Colonic mucosa (tissue), 4 donors: ENCODE results near the gene CTXND1. TPM values are rescaled to one million over a fixed set of nuclear protein-coding genes. Genes with fewer than 3 reads are reported as not detected.

Experiments used
- DNase-seq: peaks from one replicate; pipeline ENCODE4 v3.0.0-alpha.2; 2020
- H3K27ac ChIP-seq: fragments of 200-600 bp; one replicate; pipeline ENCODE4 v1.8.0; 2021
- H3K27me3 ChIP-seq: fragments of 200-600 bp; one replicate; pipeline ENCODE4 v1.8.0; 2021
- H3K36me3 ChIP-seq: fragments of 200-600 bp; one replicate; pipeline ENCODE4 v1.8.0; 2021
- H3K4me1 ChIP-seq: fragments of 200-600 bp; one replicate; pipeline ENCODE4 v1.8.0; 2021; ENCODE audit warnings: mild to moderate bottlenecking
- H3K4me3 ChIP-seq: fragments of 200-600 bp; one replicate; pipeline ENCODE4 v1.8.0; 2021
- H3K9ac ChIP-seq, 2 donors: one replicate each; pipeline ENCODE4 v1.7.0; 2013; ENCODE audit warnings: control low read depth in 2 of 2, low read depth in 2 of 2, low read length in 2 of 2
- H3K9me3 ChIP-seq: fragments of 200-600 bp; one replicate; pipeline ENCODE4 v1.8.0; 2021
- CTCF ChIP-seq: fragments of 200-600 bp; IDR thresholded peaks from one replicate; pipeline ENCODE4 v1.8.0; 2022; ENCODE audit warnings: antibody characterized with exemption, mild to moderate bottlenecking
- intact Hi-C: fragments of 100-400 bp; cut with DNase I; formaldehyde crosslinking; loops from one replicate; pipeline ENCODE4 v1.14.1; 2022
- total RNA-seq, 2 donors: library from RNA; stranded (reverse); fragmentation: NEBNext Ultra II Directional in 1 of 2; extraction: Animal tissue kit (Norgen Biotek cat#: 25700) in 1 of 2; gene quantifications; one replicate each; pipeline ENCODE4 v1.2.1, GENCODE V29; 2021
- donor health status: healthy.
- donor health status: DM: no; HTN: no; CAD: no.
- donor health status: DM: no; HTN: no; CAD: no.

CTXND1 gene
- total RNA-seq, 2 donors from 2014 or later = 0.11 to 0.12 TPM

DNA sequence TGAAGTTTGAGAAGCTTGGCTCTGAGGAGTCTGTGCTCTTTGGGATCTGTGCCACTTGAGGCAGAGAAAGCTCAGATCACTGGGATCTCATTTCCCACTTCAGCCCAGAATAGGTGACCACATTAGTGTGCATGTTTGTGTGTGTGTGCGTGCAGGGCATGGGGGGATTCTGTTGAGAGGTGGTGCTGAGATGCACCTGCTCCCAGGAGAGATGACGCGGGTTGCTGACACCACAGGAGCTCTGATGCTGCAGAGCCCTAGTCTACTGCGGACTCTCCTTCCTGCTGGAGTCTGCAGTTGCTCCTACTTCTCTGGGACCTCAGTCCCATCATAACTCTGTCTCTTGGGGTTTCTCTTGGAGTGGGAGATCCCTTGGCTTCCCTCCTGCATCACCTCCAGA is 14.7 kb upstream of the CTXND1 start:
- no peak overlapping the region for H3K27ac ChIP-seq
- no peak overlapping the region for H3K4me3 ChIP-seq
- TF ChIP-seq CTCF = no peak
- H3K9ac ChIP-seq = no peak overlapping the region
- no peaks in the 10 kb centered on the region for H3K36me3 ChIP-seq
- no peaks in the 10 kb centered on the region for H3K4me1 ChIP-seq
- intact Hi-C loops = no loop called here
- no peak for DNase-seq
- no peaks in the 10 kb centered on the region for H3K27me3 ChIP-seq
- no peaks in the 10 kb centered on the region for H3K9me3 ChIP-seq

DNA sequence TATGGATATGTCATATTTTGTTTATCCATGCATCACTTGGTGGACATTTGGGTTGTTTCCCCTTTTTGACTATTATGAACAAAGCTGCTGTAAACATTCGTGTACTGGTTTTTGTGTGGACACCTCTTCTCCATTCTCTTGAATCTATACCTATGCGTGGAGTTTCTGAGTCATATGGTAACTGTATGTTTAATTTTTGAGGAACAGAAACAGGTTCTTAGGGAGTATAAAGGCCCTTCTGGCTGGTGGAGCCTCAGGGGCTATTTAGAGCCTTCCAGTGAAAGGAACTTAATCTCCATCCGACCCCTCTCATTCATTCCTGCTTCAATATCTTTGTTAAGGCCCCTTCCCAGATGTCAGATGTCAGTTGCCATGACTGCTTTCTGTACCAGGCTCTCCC is 14.1 kb upstream of the CTXND1 start:
- no peak overlapping the region for H3K27ac ChIP-seq
- H3K27me3 ChIP-seq = no peaks in the 10 kb centered on the region
- no peaks in the 10 kb centered on the region for H3K4me1 ChIP-seq
- no peak overlapping the region for H3K9ac ChIP-seq
- H3K36me3 ChIP-seq = no peaks in the 10 kb centered on the region
- H3K9me3 ChIP-seq = no peaks in the 10 kb centered on the region
- no peak for TF ChIP-seq CTCF
- DNase-seq = no peak
- H3K4me3 ChIP-seq = no peak overlapping the region
- intact Hi-C loops = no loop called here

DNA sequence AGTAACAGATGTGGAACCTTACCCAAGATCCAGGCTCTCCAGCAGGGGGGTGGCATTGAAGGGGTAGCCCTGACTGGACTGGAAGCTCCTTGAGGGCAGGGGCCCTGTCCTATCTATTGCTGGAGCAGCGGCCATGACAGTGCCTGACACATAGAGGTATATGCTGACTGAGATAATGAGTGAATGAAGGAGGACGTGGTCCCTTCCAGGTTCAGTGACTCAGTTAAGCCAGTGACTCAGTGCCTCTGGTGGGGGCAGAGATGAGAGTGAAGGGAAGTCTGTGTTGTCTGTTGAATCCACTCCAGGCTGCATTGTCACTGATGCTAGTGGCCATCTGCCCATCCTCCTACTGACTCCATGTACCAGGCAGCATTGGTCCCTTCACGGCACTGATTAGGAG is 13.0 kb upstream of the CTXND1 start:
- Histone ChIP-seq H3K4me1 (no peaks in the 10 kb centered on the region), H3K4me3 (no peak overlapping the region), H3K27ac (no peak overlapping the region), H3K36me3 (no peaks in the 10 kb centered on the region), H3K9ac (no peak overlapping the region), H3K27me3 (no peaks in the 10 kb centered on the region), H3K9me3 (no peaks in the 10 kb centered on the region)
- DNase-seq = no peak
- intact Hi-C loops = no loop called here
- no peak for TF ChIP-seq CTCF

DNA sequence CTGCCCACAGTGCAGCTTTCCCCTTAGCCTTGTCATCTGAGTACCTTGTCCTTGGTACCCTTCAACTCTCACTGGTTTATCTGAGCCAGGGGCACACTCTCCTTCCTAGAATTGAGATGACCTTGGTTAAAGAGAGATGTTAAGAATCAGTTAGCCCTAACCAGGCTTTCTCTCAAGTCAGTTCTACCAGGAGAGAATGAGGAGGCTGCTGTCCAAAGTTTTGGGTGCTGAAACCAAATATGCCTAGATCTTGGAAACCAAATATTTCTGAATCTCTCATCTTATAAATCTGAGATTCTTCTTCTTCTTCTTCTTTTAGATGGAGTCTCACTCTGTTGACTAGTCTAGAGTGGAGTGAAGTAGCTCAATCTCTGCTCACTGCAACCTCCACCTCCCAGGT is 12.0 kb upstream of the CTXND1 start:
- H3K27ac ChIP-seq = no peak overlapping the region
- no peak for TF ChIP-seq CTCF
- no peak overlapping the region for H3K9ac ChIP-seq
- no peaks in the 10 kb centered on the region for H3K9me3 ChIP-seq
- DNase-seq = no peak
- intact Hi-C loops = no loop called here
- no peaks in the 10 kb centered on the region for H3K36me3 ChIP-seq
- no peaks in the 10 kb centered on the region for H3K27me3 ChIP-seq
- no peaks in the 10 kb centered on the region for H3K4me1 ChIP-seq
- no peak overlapping the region for H3K4me3 ChIP-seq

- Histone ChIP-seq H3K4me3 (no peak overlapping the region), H3K9me3 (no peaks in the 10 kb centered on the region), H3K4me1 (no peaks in the 10 kb centered on the region), H3K36me3 (no peaks in the 10 kb centered on the region), H3K9ac (no peak overlapping the region), H3K27me3 (no peaks in the 10 kb centered on the region), H3K27ac (no peak overlapping the region)
- no peak for DNase-seq
- no peak for TF ChIP-seq CTCF
- intact Hi-C loops = no loop called here
These were observed 8.5 kb upstream of the CTXND1 start for GRCh38 chr15:80260551-80260950.
